ENCODE measurements around the gene SLC35A2. TPM values are rescaled to one million over a fixed set of nuclear protein-coding genes. Genes with fewer than 3 reads are reported as not detected.
A peak's percentile ranks its signal among the peaks of the same experiment; 100 is the strongest.

SLC35A2 gene
- total RNA-seq, 1 donor from 2014 or later: 22.6 TPM

GRCh38 chrX:48956728-48957414 is 45.4 kb upstream of the SLC35A2 start:
- no peak for TF ChIP-seq CTCF (IDR thresholded peaks at IDR 0.05)
- no peaks in the 10 kb centered on the region for H3K9me3 ChIP-seq
- peak overlapping the region; percentile 57 for H3K4me3 ChIP-seq
- ATAC-seq (no peak), DNase-seq (peak; percentile 71)
- peak overlapping the region; percentile 95 for H3K27ac ChIP-seq
- H3K4me1 ChIP-seq: peaks cover 14% of the 10 kb centered on the region
- H3K36me3 ChIP-seq: no peaks in the 10 kb centered on the region
- intact Hi-C loops (cut with DNase I): no loop called here
- H3K27me3 ChIP-seq: no peaks in the 10 kb centered on the region

GRCh38 chrX:48948589-48948988 is 37.1 kb upstream of the SLC35A2 start:
- H3K4me1 ChIP-seq: no peaks in the 10 kb centered on the region
- H3K36me3 ChIP-seq: no peaks in the 10 kb centered on the region
- no peak for TF ChIP-seq CTCF (IDR thresholded peaks at IDR 0.05)
- H3K27ac ChIP-seq: no peak overlapping the region
- DNase-seq (no peak), ATAC-seq (no peak)
- intact Hi-C loops (cut with DNase I): no loop called here
- no peak overlapping the region for H3K4me3 ChIP-seq
- H3K27me3 ChIP-seq: no peaks in the 10 kb centered on the region
- no peaks in the 10 kb centered on the region for H3K9me3 ChIP-seq

GRCh38 chrX:48945517-48946348 is 34.3 kb upstream of the SLC35A2 start:
- Histone ChIP-seq H3K4me1 (peaks cover 4% of the 10 kb centered on the region), H3K36me3 (no peaks in the 10 kb centered on the region), H3K4me3 (no peak overlapping the region), H3K27ac (no peak overlapping the region), H3K9me3 (no peaks in the 10 kb centered on the region), H3K27me3 (no peaks in the 10 kb centered on the region)
- peak; percentile 86 for ATAC-seq
- peak; percentile 73 for TF ChIP-seq CTCF (IDR thresholded peaks at IDR 0.05)
- intact Hi-C loops (cut with DNase I): no loop called here
- DNase-seq: peak; percentile 66

- no peak for TF ChIP-seq CTCF (IDR thresholded peaks at IDR 0.05)
- Histone ChIP-seq H3K27me3 (no peaks in the 10 kb centered on the region), H3K4me3 (no peak overlapping the region), H3K36me3 (no peaks in the 10 kb centered on the region), H3K27ac (no peak overlapping the region), H3K9me3 (no peaks in the 10 kb centered on the region), H3K4me1 (peaks cover 8% of the 10 kb centered on the region)
- no peak for DNase-seq
- intact Hi-C loops (cut with DNase I): no loop called here
- no peak for ATAC-seq
These were observed 31.4 kb upstream of the SLC35A2 start for GRCh38 chrX:48942895-48943294.

GRCh38 chrX:48940404-48940955 is 29.0 kb upstream of the SLC35A2 start:
- no peaks in the 10 kb centered on the region for H3K9me3 ChIP-seq
- intact Hi-C loops (cut with DNase I): no loop called here
- no peak overlapping the region for H3K4me3 ChIP-seq
- TF ChIP-seq CTCF (IDR thresholded peaks at IDR 0.05): no peak
- no peak for ATAC-seq
- DNase-seq: no peak
- peak overlapping the region; percentile 6 for H3K27ac ChIP-seq
- no peaks in the 10 kb centered on the region for H3K27me3 ChIP-seq
- H3K4me1 ChIP-seq: peaks cover 12% of the 10 kb centered on the region
- no peaks in the 10 kb centered on the region for H3K36me3 ChIP-seq
